Central memory CD4-positive, alpha-beta T cell (primary cell): ENCODE data around the gene LFNG.
"Not testable (repeated sequence)": the region's sequence is repeated elsewhere in the genome, so short reads cannot be mapped to it uniquely, and the experiment has no call there.

Source experiments
- DNase-seq: peaks from one replicate; pipeline ENCODE4 v3.0.0; 2022

Gene LFNG

DNA sequence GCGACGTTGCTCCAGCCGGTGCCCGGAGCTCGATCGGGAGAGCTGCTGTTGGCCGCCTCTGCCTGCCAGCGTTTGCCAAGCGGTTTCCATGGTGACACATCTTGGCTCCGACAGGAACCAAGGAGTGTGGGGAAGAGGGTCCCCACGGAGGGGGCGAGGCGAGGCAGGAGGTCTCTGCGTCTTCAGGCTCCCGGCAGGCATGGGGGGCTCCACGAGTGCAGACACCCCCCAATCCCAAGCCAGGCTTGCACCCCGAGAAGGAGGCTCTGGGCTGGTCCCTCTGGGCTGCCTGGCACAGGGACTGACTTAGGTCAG is 12.2 kb downstream of the LFNG start:
- DNase-seq, result not testable (repeated sequence)

GRCh38 chr7:2532199-2532772 is 12.7 kb downstream of the LFNG start:
- DNase-seq, result not testable (repeated sequence)

- DNase-seq, result not testable (repeated sequence)
Measured at GRCh38 chr7:2532816-2533215, 13.2 kb downstream of the LFNG start.

GRCh38 chr7:2533566-2533965 is 14.0 kb downstream of the LFNG start:
- not testable (repeated sequence) for DNase-seq

DNA sequence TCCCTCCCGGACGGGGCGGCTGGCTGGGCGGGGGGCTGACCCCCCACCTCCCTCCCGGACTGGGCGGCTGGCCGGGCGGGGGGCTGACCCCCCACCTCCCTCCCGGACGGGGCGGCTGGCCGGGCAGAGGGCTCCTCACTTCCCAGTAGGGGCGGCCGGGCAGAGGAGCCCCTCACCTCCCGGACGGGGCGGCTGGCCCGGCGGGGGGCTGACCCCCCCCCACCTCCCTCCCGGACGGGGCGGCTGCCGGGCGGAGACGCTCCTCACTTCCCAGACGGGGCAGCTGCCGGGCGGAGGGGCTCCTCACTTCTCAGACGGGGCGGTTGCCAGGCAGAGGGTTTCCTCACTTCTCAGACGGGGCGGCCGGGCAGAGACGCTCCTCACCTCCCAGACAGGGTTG is 14.6 kb downstream of the LFNG start:
- not testable (repeated sequence) for DNase-seq

GRCh38 chr7:2535872-2536627 is 16.5 kb downstream of the LFNG start:
- not testable (repeated sequence) for DNase-seq

DNA sequence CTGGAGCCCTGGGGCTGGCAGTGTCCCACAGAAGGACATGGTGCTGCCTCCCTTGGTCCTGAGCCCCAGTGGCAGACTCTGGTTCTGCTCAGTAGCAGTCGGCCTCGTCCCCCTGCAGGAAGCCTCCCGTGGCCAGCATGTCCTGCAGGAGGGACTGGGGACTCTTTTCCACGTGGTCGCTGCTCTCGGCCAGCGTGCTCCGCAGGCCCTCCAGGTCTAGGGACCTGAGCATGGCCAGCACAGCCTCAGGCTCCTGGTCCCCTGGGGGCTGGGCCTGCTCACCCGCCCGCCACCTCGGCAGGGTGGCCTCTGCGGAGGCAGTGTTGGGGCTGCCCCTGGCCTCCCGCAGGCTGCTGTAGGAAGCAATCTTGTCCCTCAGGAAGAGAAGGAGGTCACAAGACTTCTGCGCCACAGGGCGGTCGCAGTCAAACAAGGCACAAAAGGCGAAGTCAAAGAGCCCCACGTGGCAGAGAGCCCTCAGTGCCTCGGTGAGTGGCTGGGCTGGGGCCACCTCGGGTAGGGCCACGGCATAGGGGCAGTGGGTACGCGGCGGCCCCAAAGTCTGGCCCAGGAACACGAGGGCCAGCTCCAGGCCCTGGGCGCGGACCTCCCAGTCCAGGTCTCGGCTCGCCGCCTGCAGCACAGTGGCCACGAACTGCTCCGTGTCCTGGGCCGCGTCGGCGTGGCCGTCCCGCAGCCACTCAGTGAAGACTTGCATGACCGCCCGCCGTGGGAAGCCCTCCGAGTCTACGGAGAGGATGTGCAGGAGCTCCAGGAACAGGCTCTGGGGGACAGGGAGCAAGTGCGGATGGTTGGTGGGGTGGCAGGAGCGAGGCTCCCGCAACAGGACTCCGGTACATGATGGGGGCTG is 18.6 kb downstream of the LFNG start:
- no peak for DNase-seq

- DNase-seq, result no peak
Measured at GRCh38 chr7:2539031-2539911, 19.7 kb downstream of the LFNG start.

DNA sequence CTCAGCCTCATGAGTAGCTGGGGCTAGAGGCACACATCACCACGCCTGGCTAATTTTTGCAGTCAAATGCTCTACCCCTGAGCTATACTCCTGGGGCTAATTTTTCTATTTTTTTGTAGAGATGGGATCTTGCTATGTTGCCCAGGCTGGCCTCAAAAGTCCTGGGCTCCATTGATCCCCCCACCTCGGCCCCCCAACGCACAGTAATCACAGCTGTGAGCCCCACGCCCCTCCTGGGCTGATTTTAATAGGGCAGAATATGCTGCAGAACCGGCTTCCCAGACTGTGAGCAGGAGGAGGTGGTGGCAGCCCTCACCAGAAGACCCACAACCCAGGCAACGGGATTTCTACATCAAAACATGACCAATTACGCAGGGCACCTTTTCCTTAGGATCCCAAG is 20.6 kb downstream of the LFNG start:
- DNase-seq, result no peak

GRCh38 chr7:2540641-2541051 is 21.1 kb downstream of the LFNG start:
- DNase-seq, result no peak

DNA sequence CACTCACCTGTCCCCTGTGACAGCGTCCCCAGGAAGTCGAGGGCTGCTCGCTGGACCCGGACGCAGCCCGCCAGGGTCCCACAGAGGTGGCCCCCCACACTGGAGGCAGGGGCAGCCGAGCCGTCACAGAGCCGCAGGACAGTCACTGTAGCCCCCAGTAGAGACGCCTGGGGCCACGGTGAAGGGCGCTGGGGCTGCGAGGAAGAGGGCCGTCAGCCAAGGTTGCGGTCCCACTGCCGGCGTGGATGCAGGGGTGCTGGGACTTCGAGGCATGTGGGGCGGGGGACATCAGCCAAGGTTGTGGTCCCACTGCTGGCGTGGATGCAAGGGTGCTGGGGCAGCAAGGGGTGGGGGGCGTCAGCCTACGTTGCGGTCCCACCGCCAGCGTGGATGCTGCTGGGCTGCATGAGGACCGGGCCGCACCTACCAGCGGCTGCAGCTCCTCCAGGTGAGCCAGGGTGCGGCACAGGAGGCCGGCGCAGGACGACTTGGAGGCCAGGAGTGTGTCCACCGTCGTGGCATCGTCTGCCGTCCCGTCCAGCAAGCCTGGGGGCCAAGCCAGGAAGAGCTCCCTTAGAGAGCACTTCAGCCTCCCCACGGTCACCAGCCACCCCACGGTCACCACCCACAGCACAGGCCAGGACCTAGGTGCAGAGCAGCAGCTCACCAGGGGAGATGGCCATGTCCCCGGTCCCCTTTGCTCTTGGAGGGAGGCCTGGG is 21.9 kb downstream of the LFNG start:
- DNase-seq, result no peak

- DNase-seq, result no peak
Measured at GRCh38 chr7:2542011-2542915, 22.7 kb downstream of the LFNG start.

- DNase-seq, result no peak
Measured at GRCh38 chr7:2542916-2543871, 23.6 kb downstream of the LFNG start.

DNA sequence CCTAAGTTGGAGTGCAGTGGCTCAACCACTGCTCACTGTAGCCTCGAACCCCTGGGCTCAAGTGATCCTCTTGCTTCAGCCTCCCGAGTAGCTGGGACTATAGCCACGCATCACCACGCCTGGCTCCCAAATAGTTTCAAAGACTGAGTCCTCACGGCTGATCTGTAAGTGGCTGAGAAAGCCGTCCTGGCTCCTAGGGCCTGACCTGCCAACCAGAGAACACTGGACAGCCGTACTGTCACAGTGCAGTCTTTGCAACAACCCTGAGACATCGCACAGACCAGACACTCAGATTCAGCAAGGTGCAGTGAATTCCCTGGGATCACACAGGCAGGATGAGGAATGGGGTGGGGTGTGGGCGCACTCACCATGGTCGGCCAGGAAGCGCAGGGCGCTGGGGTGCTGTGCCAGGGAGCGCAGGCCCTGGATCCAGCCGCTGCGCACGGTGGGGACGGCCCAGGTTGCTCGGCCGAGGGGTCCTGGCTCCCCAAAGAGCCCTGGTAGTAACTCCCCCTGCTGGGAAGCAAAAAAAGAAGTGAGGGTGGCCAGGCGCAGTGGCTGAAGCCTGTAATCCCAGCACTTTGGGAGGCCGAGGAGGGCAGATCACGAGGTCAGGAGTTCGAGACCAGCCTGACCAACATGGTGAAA is 25.1 kb downstream of the LFNG start:
- DNase-seq, result no peak

- DNase-seq, result no peak
Measured at GRCh38 chr7:2545746-2546425, 26.3 kb downstream of the LFNG start.

GRCh38 chr7:2546776-2547586 is 27.4 kb downstream of the LFNG start:
- DNase-seq, result no peak

DNA sequence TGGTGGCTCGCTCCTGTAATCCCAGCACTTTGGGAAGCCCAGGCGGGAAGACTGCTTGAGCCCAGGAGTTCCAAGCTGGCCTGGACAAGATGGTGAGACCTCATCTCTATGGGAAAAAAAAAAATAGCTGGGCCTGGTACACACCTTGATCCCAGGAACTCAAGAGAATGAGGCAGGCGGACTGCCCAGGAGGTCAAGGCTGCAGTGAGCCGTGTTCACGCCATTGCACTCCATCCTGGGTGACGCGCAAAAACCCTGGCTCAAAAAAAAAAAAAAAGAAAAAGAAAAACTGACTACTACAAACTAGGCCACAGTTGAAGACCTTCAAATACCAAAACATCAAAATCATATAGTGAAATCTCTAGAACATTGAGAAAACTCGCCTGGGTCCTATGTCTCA is 31.8 kb downstream of the LFNG start:
- no peak for DNase-seq

- no peak for DNase-seq
Measured at GRCh38 chr7:2553108-2553507, 33.5 kb downstream of the LFNG start.
